NCI-H1105 treated with DMSO at 0.1 percent for 48 hours (cell line): Measurements from ENCODE around the gene THSD4.
A peak's percentile ranks its signal among the peaks of the same experiment; 100 is the strongest.

Experiments used
- DNase-seq: peaks from one replicate; lab custom pipeline; 2025; lab: John Stamatoyannopoulos, UW

The THSD4 gene

GRCh38 chr15:71628988-71629770 lies 513.9 kb downstream of the THSD4 start:
- no peak for DNase-seq

GRCh38 chr15:71629781-71630474 lies 514.7 kb downstream of the THSD4 start:
- peak; percentile 11 for DNase-seq

- no peak for DNase-seq
Measured at GRCh38 chr15:71630475-71630809, 515.2 kb downstream of the THSD4 start.

DNA sequence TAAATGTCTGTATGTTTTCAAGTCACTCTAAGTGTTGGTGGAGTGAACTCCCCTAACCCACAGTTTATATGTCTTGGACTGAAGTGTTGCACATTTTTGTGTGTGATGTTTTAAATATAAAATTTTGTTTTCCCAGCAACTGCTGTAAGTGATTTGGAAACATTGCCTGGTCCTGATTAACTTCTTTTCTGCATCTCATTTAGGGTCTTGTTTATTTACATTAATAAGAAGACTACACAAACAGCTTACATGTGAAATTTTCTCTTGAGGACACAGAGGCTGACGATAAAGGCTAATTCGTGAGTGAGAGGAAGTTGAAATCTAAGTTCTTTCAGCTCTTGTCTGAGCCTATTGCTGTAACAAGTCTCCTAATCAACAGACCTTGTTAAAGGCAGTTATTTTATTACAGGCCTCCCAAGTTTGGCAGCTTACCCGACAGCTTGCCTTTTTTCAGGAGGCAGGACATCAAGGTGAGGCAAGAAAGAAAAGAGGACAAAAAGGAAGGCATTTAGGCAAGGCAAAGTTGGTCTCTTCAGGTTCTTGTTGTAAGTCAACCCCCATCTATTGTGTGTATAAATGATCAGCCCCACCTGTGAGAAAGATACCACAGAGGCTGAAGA lies 517.4 kb downstream of the THSD4 start:
- no peak for DNase-seq

DNA sequence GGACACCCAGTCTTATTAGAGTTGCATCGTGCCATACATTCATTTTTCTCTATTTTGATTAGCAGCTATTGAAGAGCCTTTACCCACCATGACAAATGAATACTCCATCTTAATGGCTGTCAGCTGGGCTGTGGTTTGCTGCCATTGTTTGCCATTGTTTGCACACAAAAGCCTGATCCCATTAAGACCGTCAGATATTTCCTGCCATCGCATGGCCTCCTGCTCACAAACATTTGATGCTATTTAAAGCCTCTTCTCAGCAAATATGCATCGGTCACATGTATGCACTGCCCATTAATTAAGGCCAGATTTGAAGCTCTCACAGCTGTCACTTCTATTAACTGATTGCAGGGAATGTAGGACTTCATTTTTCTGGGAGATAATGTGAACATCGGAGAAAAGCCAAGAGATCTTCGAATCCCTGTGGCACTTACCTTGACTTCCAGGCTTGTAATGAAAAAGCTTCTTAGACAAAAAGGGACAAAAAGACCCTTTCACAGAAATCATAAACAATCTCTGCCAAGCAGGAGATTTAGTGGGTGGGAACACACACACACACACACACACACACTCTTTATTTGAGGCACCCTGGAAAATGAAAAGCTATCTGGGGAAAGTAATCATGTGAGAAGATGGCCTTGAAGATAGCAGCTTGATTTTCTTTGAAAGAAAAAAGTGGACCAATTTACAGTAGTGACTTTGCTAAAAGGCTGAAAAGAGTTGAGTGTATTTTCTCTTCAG lies 519.7 kb downstream of the THSD4 start:
- DNase-seq: peak; percentile 97

DNA sequence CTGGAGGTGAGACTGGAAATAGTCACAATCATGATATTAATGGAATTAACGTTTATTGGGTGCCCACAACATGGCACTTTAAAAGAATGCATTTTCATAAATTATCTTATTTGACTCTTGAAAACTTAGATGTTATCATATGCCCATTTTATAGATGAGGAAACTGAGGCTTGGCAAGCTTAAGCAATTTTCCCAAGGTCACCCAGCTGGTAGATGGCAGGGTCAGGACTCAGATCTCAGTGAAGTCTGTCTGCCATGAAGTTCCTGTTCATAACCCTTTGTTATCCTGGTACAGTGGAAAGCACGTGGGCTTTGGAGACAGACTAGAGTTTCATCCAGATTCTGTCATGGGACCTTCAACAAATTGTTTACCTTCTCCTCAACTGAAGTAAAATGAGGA lies 520.5 kb downstream of the THSD4 start:
- DNase-seq: no peak

GRCh38 chr15:71638876-71639275 lies 523.6 kb downstream of the THSD4 start:
- no peak for DNase-seq

DNA sequence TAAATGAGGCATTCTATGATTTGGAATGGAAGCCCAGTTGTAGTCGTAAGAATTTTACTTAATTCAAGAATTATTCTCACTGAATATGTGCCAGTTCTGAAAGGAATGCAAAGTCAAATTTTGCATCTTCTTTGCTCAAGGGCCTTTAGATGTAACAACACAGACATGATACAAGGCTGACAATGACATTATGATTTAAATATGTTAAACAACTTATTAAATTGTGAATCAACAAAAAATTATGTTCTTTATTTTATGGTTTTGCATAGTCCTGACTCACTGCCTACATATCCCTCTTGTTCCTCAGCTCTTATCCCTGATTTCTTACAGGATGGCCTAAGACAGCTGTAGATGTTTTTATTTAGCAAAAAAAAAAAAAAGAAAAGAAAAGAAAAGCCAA lies 524.2 kb downstream of the THSD4 start:
- no peak for DNase-seq

- DNase-seq: no peak
Measured at GRCh38 chr15:71643918-71644317, 528.6 kb downstream of the THSD4 start.

DNA sequence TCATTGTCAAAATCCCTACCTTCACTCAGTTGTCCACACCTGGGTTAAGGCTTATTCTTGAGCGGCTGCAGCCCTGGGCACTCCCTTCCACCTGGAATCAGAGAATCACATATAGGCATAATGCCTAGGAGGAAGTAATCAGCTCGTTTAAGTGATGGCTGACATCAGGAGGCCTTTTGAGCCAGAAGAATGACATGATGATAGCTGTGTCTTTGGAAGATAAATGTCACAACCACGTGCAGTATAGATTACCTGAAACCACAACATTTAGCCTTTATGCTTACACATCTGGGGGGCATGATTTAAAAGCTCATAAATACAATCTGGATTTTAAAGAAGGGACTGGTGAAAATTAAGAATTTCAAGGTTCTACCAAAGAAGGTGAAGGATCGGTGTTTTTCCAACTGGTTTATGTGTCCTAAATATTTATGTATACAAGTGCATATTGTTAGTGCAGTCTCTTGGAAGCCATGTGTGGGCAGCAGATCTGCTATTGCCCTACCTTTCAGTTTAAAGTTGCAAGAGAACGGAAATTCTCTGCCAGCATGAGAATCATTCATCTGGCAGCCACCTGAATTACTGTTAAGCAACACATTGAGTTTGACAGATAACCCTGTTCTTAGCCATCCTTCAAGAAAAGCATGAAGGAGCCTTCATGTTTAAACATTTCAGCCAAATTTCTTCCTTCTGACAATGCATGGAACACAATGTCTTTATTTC lies 531.7 kb downstream of the THSD4 start:
- no peak for DNase-seq

- DNase-seq: no peak
Measured at GRCh38 chr15:71647487-71647808, 532.2 kb downstream of the THSD4 start.

GRCh38 chr15:71648095-71648494 lies 532.8 kb downstream of the THSD4 start:
- no peak for DNase-seq

GRCh38 chr15:71649894-71650293 lies 534.6 kb downstream of the THSD4 start:
- no peak for DNase-seq

- DNase-seq: no peak
Measured at GRCh38 chr15:71650603-71651002, 535.3 kb downstream of the THSD4 start.

DNA sequence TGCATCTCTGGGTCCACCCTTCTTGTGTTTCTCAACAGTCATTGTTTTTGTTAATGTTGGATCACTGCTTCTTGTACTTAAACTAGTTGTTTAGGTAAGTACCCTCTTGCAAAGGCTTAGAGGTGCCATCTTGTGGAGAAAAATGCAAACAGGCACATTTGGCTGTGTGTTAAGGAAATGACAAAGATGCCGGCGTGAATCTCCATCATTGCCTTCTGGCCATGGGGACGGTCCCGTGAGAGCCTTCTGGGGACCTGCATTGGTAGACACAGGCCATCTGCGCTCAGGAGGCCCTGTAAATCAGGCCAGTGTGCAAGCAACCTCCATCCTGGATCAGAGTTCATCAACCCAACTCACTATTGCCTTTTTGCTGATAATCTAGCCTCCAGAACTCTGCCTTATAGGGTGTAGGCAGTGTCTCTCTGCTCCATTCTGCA lies 536.5 kb downstream of the THSD4 start:
- peak; percentile 80 for DNase-seq

DNA sequence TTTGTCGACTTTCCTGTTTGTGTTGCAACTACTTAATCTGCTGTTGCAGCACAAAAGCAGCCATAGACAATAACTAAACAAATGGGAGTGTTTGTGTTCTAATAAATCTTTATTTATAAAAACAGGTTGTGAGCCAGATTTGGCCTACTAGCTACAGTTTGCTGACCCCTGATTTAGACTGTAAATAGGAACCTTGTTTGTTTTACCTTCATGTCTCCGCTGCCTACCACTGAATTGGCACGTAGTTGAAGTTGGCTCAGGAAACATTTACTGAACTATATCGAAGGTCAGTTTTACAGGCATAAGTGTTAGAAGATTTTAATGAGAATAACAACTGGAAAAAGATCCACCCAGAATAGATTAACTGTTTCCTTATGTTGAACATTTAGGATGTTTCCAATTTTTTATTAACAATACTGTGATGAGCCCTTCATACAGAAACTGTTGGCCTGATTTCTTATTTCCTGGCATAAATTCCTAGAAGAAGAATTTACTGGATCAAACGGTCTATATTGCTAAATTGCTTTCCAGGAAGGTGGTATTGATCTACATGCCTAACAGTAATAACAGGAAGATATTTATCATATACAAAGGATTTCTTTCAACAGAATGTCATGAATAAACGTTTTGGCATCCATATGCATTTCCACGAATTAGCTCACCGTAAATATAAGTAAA lies 538.9 kb downstream of the THSD4 start:
- DNase-seq: no peak

DNA sequence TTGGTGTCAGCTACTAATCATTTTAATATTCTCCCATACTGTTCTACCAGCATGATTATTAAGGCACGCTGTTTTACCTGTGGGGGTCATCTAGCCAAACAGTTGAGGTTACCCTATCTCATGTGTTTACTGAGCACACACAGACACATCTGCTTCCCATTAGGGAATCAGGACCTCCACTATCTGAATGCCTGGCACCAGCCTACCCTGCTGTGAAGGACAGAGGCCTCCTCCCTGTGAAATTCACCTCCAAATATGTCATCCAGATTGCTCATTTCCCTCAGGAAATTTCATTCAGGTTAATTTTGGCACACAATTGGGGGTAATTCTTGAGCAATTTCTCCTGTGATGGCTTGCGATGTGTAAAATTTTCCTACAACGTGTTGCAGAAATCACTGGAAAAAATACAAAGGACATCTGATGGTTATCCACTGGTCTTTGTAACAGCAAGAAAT lies 539.5 kb downstream of the THSD4 start:
- no peak for DNase-seq

- no peak for DNase-seq
Measured at GRCh38 chr15:71656425-71656824, 541.2 kb downstream of the THSD4 start.

- DNase-seq: no peak
Measured at GRCh38 chr15:71657141-71657540, 541.9 kb downstream of the THSD4 start.

GRCh38 chr15:71658036-71658435 lies 542.8 kb downstream of the THSD4 start:
- DNase-seq: no peak
